Measurements from ENCODE around the gene MCRIP2. TPM values are rescaled to one million over a fixed set of nuclear protein-coding genes. Genes with fewer than 3 reads are reported as not detected.

MCRIP2 gene
- total RNA-seq, 2 experiments from 2014 or later, result 17.3 to 20.2 TPM

DNA sequence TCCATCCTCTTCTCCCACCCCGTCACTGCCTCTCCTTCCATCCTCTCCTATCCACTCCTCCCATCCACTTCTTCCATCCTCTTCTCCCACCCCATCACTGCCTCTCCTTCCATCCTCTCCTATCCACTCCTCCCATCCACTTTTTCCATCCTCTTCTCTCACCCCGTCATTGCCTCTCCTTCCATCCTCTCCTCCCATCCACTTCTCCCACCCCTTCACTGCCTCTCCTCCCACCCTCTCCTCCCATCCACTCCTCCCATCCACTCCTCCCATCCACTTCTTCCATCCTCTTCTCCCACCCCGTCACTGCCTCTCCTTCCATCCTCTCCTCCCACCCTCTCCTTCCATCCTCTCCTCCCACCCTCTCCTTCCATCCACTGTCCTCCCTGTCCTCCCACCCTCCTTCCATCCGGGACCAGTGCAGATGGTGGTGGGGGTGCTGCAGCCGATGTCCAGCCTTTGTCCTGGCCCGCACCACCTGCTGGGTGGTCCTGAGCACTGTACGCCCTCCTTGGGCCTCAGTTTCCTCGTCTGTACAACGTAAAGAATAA lies 9.7 kb upstream of the MCRIP2 start:
- Mint-ChIP-seq H3K36me3 (ENCODE audit: low read depth) (no peaks in the 10 kb centered on the region), H3K4me1 (peaks cover 9% of the 10 kb centered on the region), H3K9me3 (no peaks in the 10 kb centered on the region), H3K27me3 (peaks cover 4% of the 10 kb centered on the region), H3K27ac (no peak overlapping the region), H3K4me3 (no peak overlapping the region)
- ChIA-PET POLR2A (no interaction called here), CTCF (no interaction called here)
- DNase-seq, result no peak

GRCh38 chr16:632486-633335 lies 8.9 kb upstream of the MCRIP2 start:
- POLR2A ChIA-PET, result interaction anchor here (0.6 kb wide), 1 partner anchor 246 kb away, joined by 7 read pairs; no protein-coding TSS in a partner anchor
- H3K27ac Mint-ChIP-seq, result no peak overlapping the region
- H3K9me3 Mint-ChIP-seq, result no peaks in the 10 kb centered on the region
- no peaks in the 10 kb centered on the region for H3K36me3 Mint-ChIP-seq (ENCODE audit: low read depth)
- H3K27me3 Mint-ChIP-seq, result peaks cover 4% of the 10 kb centered on the region
- H3K4me1 Mint-ChIP-seq, result peaks cover 9% of the 10 kb centered on the region
- H3K4me3 Mint-ChIP-seq, result no peak overlapping the region
- no peak for DNase-seq
- CTCF ChIA-PET, result interaction anchor here (1.2 kb wide), 1 partner anchor 35 kb away, joined by 3 read pairs; no protein-coding TSS in a partner anchor

DNA sequence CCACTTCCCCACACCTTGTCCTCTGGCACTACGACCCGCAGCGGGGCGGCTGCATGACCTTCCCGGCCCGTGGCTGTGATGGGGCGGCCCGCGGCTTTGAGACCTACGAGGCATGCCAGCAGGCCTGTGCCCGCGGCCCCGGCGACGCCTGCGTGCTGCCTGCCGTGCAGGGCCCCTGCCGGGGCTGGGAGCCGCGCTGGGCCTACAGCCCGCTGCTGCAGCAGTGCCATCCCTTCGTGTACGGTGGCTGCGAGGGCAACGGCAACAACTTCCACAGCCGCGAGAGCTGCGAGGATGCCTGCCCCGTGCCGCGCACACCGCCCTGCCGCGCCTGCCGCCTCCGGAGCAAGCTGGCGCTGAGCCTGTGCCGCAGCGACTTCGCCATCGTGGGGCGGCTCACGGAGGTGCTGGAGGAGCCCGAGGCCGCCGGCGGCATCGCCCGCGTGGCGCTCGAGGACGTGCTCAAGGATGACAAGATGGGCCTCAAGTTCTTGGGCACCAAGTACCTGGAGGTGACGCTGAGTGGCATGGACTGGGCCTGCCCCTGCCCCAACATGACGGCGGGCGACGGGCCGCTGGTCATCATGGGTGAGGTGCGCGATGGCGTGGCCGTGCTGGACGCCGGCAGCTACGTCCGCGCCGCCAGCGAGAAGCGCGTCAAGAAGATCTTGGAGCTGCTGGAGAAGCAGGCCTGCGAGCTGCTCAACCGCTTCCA lies 8.1 kb upstream of the MCRIP2 start:
- no peak overlapping the region for H3K4me3 Mint-ChIP-seq

GRCh38 chr16:634051-634670 lies 7.5 kb upstream of the MCRIP2 start:
- ChIA-PET CTCF (no interaction called here), POLR2A (no interaction called here)
- H3K36me3 Mint-ChIP-seq (ENCODE audit: low read depth), result no peaks in the 10 kb centered on the region
- H3K9me3 Mint-ChIP-seq, result no peaks in the 10 kb centered on the region
- no peak for DNase-seq
- peaks cover 4% of the 10 kb centered on the region for H3K27me3 Mint-ChIP-seq
- peak overlapping the region; percentile 95 for H3K4me3 Mint-ChIP-seq
- peaks cover 9% of the 10 kb centered on the region for H3K4me1 Mint-ChIP-seq
- H3K27ac Mint-ChIP-seq, result peak overlapping the region; percentile 31

More for the DNA sequence above, 8.1 kb upstream of the MCRIP2 start:
- H3K9me3 Mint-ChIP-seq, result no peaks in the 10 kb centered on the region
- ChIA-PET POLR2A (interaction anchor here (0.6 kb wide), 1 partner anchor 247 kb away, joined by 7 read pairs; no protein-coding TSS in a partner anchor), CTCF (interaction anchor here (1.2 kb wide), 1 partner anchor 34 kb away, joined by 3 read pairs; no protein-coding TSS in a partner anchor)
- H3K27me3 Mint-ChIP-seq, result peaks cover 4% of the 10 kb centered on the region
- H3K36me3 Mint-ChIP-seq (ENCODE audit: low read depth), result no peaks in the 10 kb centered on the region
- H3K27ac Mint-ChIP-seq, result no peak overlapping the region
- DNase-seq, result no peak
- H3K4me1 Mint-ChIP-seq, result peaks cover 9% of the 10 kb centered on the region

DNA sequence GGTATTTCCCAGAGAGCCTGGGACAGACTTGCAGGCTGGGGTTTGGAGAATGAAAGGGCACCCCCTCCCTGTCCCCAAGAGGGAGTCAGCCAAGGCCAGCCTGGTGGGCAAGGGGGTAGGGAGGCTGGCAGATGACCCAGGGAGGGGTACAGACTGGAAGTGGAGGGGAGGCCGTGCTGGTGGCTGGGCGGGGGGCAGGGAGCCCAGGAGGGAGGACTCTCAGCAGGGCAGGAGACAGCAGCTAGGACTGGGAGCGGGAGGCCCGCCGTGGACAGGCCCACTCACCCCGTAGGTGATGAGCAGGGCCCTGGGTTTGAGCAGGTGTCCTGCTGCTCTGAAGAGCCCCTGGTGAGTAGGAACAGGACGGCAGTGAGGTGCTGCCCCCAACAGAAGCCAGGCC lies 6.6 kb upstream of the MCRIP2 start:
- ChIA-PET CTCF (no interaction called here), POLR2A (no interaction called here)
- Mint-ChIP-seq H3K27ac (peak overlapping the region; percentile 68), H3K9me3 (no peaks in the 10 kb centered on the region), H3K4me1 (peaks cover 9% of the 10 kb centered on the region), H3K36me3 (ENCODE audit: low read depth) (no peaks in the 10 kb centered on the region), H3K27me3 (peaks cover 4% of the 10 kb centered on the region), H3K4me3 (peak overlapping the region; percentile 95)
- DNase-seq, result no peak

- DNase-seq, result no peak
- CTCF ChIA-PET, result interaction anchor here (1.2 to 1.7 kb wide), 7 partner anchors 9 to 105 kb away, joined by 3 to 7 read pairs (median 4); partner anchors contain the start of genes CIAO3, RHBDL1 and WDR90
- Mint-ChIP-seq H3K36me3 (ENCODE audit: low read depth) (no peaks in the 10 kb centered on the region), H3K27me3 (peaks cover 4% of the 10 kb centered on the region), H3K4me1 (peaks cover 9% of the 10 kb centered on the region), H3K27ac (no peak overlapping the region), H3K4me3 (peak overlapping the region; percentile 95), H3K9me3 (no peaks in the 10 kb centered on the region)
- POLR2A ChIA-PET, result interaction anchor here (0.8 kb wide), 2 partner anchors 85 to 109 kb away, joined by 3 read pairs; no protein-coding TSS in a partner anchor
Observed at GRCh38 chr16:635573-636205, 5.9 kb upstream of the MCRIP2 start.

- H3K27me3 Mint-ChIP-seq, result peaks cover 4% of the 10 kb centered on the region
- DNase-seq, result peak; percentile 95
- H3K9me3 Mint-ChIP-seq, result no peaks in the 10 kb centered on the region
- no peaks in the 10 kb centered on the region for H3K36me3 Mint-ChIP-seq (ENCODE audit: low read depth)
- H3K4me3 Mint-ChIP-seq, result peak within 1 kb of the TSS; percentile 95
- peaks cover 9% of the 10 kb centered on the region for H3K4me1 Mint-ChIP-seq
- peak within 1 kb of the TSS; percentile 99 for H3K27ac Mint-ChIP-seq
- ChIA-PET POLR2A (interaction anchor here (0.7 to 0.8 kb wide), 4 partner anchors 48 to 1070 kb away, joined by 3 to 5 read pairs (median 3); partner anchors contain the start of gene MAPK8IP3), CTCF (interaction anchor here (0.9 to 1.7 kb wide), 8 partner anchors 10 to 105 kb away, joined by 3 to 7 read pairs (median 4); partner anchors contain the start of genes CIAO3, RHBDL1 and WDR90)
Observed at GRCh38 chr16:636206-637080, 5.2 kb upstream of the MCRIP2 start, which contains the start of gene METTL26. TSS of gene METTL26 (minus strand) at chr16:636305. CDS start at chr16:636290, 15 bp downstream.

DNA sequence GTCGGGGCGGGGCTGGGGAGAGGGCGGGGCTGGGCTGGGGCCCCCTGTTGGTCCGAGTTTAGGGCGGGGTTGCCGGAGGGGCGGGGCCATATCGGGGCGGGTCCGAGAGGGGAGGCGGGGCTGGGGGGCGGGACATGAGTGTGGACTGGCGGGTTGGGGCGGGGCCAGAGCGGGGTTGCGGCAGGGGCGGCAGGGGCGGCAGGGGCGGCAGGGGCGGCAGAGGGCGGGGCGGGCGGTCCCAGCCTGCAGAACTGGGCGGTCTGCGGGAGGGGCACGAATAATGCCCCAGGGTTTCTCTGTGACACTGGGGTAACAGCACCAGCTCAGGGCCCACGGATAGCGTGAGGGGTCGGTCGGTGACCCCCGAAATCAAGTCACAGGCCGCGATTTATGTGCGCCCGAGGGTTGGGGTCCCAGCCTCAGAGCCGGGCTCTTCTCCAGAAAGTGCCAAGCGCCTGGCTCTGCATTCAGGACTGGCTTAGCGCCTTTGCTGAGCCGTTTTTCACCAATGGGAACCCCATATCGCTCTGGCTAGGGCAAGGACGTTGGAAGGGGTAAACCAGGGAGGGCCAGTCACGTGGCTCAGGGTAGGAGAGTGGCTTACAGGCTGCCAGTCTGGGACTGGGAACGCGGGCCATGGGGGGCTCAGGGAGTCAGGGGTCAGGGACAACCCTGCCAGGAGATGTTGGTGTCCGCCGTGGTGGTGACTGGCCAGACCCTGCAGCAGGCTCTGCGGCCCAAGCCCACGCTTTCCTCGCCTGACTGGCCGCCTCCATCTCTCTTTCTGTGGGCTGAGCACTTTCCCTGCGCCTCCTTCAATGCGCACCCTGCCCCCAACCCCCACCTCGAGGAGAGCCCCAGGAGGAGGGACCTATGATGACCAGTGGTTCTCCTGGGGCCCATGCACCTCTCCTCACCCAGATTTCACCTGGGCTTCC lies 4.3 kb upstream of the MCRIP2 start:
- H3K4me3 Mint-ChIP-seq, result peak overlapping the region; percentile 95
- peak; percentile 89 for DNase-seq
- no peaks in the 10 kb centered on the region for H3K36me3 Mint-ChIP-seq (ENCODE audit: low read depth)
- peaks cover 4% of the 10 kb centered on the region for H3K27me3 Mint-ChIP-seq
- CTCF ChIA-PET, result interaction anchor here (0.9 to 1.7 kb wide), 8 partner anchors 11 to 104 kb away, joined by 3 to 7 read pairs (median 4); partner anchors contain the start of genes CIAO3, RHBDL1 and WDR90
- POLR2A ChIA-PET, result interaction anchor here (0.7 kb wide), 1 partner anchor 1069 kb away, joined by 5 read pairs; the partner anchor contains the start of gene MAPK8IP3
- no peaks in the 10 kb centered on the region for H3K9me3 Mint-ChIP-seq
- H3K4me1 Mint-ChIP-seq, result peaks cover 9% of the 10 kb centered on the region
- peak overlapping the region; percentile 99 for H3K27ac Mint-ChIP-seq

- H3K36me3 Mint-ChIP-seq (ENCODE audit: low read depth), result no peaks in the 10 kb centered on the region
- H3K27me3 Mint-ChIP-seq, result peaks cover 4% of the 10 kb centered on the region
- H3K9me3 Mint-ChIP-seq, result no peaks in the 10 kb centered on the region
- H3K27ac Mint-ChIP-seq, result no peak overlapping the region
- DNase-seq, result no peak
- POLR2A ChIA-PET, result no interaction called here
- CTCF ChIA-PET, result no interaction called here
- peaks cover 14% of the 10 kb centered on the region for H3K4me1 Mint-ChIP-seq
- H3K4me3 Mint-ChIP-seq, result peak overlapping the region; percentile 7
Observed at GRCh38 chr16:638034-638543, 3.5 kb upstream of the MCRIP2 start.

DNA sequence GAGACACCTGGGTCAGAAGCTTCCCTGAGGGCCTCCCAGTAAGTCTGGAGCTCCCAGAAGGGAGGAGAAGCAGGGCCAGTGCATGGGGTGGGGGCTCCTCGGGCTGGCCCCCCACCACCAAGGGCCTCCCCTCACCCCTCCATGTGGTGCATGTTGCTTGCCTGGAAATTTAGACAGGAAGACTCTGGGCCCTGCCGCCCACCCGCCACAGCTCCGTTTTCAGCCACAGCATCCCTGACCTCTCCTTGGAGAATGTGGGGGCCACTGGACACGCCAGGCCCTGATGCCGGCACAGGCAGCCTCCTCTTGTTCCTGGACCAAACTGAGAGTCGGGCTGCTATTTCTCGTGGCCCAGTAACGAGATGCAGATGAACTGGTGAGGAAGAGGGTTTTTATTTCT lies 2.8 kb upstream of the MCRIP2 start:
- no peaks in the 10 kb centered on the region for H3K36me3 Mint-ChIP-seq (ENCODE audit: low read depth)
- ChIA-PET POLR2A (no interaction called here), CTCF (no interaction called here)
- no peaks in the 10 kb centered on the region for H3K9me3 Mint-ChIP-seq
- H3K27me3 Mint-ChIP-seq, result peaks cover 4% of the 10 kb centered on the region
- H3K4me1 Mint-ChIP-seq, result peaks cover 16% of the 10 kb centered on the region
- no peak overlapping the region for H3K27ac Mint-ChIP-seq
- H3K4me3 Mint-ChIP-seq, result no peak overlapping the region
- no peak for DNase-seq

Measured in activated CD4-positive, alpha-beta T cell treated with anti-CD3 and anti-CD28 coated beads, Interleukin-2, amount 10 ng/mL, durations not matched to agents 7 days and 5 days (primary cell).